Esophagus muscularis mucosa (tissue), 4 donors: ENCODE measurements around the gene FBXL7. TPM values are rescaled to one million over a fixed set of nuclear protein-coding genes. Genes with fewer than 3 reads are reported as not detected.

ENCODE experiments used
- DNase-seq: peaks from one replicate; pipeline ENCODE4 v3.0.0-alpha.2; 2017; ENCODE audit errors: extremely low spot score
- H3K27ac ChIP-seq, 4 donors: fragments of 200-600 bp; sonication (generic); replicated peaks in 1 of 4; 1 replicate in 3 of 4; 2 replicates in 1 of 4; pipeline ENCODE4 v1.5.1; 2016 to 2019; ENCODE audit warnings: mild to moderate bottlenecking in 1 of 4
- H3K27me3 ChIP-seq, 4 donors: fragments of 200-600 bp; sonication (generic); one replicate each; pipeline versions ENCODE4 v1.5.1 to v1.6.0; 2016 to 2019
- H3K36me3 ChIP-seq, 4 donors: fragments of 200-600 bp; sonication (generic); one replicate each; pipeline ENCODE4 v1.5.1; 2016 to 2019
- H3K4me1 ChIP-seq, 4 donors: fragments of 200-600 bp; sonication (generic); one replicate each; pipeline ENCODE4 v1.5.1; 2016 to 2019
- H3K4me3 ChIP-seq, 4 donors: fragments of 200-600 bp; sonication (generic); 1 replicate in 2 of 4; 2 replicates in 2 of 4; pipeline ENCODE4 v1.5.1; 2016 to 2019; ENCODE audit warnings: mild to moderate bottlenecking in 4 of 4, moderate library complexity in 1 of 4
- H3K9me3 ChIP-seq, 4 donors: fragments of 200-600 bp; sonication (generic); 1 replicate in 3 of 4; 2 replicates in 1 of 4; pipeline ENCODE4 v1.5.1; 2016 to 2019
- CTCF ChIP-seq, 3 experiments: fragments of 200-600 bp in 2 of 3; fragments of 450-650 bp in 1 of 3; sonication (generic) in 2 of 3; IDR thresholded peaks; one replicate each; pipeline ENCODE4 v1.5.1; 2017 to 2019; ENCODE audit warnings: antibody characterized with exemption in 3 of 3, mild to moderate bottlenecking in 2 of 3, moderate library complexity in 1 of 3
- EP300 ChIP-seq: sonication (generic); formaldehyde crosslinking; IDR thresholded peaks from one replicate; pipeline ENCODE4 v1.6.1; 2017; ENCODE audit warnings: antibody characterized with exemption
- POLR2A ChIP-seq: fragments of 450-650 bp; IDR thresholded peaks from one replicate; pipeline ENCODE4 v1.6.1; 2017; ENCODE audit warnings: antibody characterized with exemption, moderate library complexity, mild to moderate bottlenecking, low read depth
- POLR2AphosphoS5 ChIP-seq, 2 donors: sonication (generic); formaldehyde crosslinking; IDR thresholded peaks; one replicate each; pipeline ENCODE4 v1.6.1; 2017; ENCODE audit warnings: antibody characterized with exemption in 2 of 2
- WGBS: methylation state at CpG from one replicate; pipeline ENCODE4 v1.1.5; 2018; 5-methylcytosine and 5-hydroxymethylcytosine counted together
- intact Hi-C: fragments of 100-400 bp; cut with DNase I; formaldehyde crosslinking; loops from one replicate; pipeline ENCODE4 v1.15.1; 2023
- total RNA-seq, 4 donors: library from RNA; depleted of rRNA; stranded (reverse); fragments of >200 nt; gene quantifications; one replicate each; pipeline versions ENCODE4 v1.1.0 to v1.2.1, GENCODE V29; 2016

Gene FBXL7
- total RNA-seq, 4 donors from 2014 or later, result 25.7 to 37.7 (median 27.6) TPM

DNA sequence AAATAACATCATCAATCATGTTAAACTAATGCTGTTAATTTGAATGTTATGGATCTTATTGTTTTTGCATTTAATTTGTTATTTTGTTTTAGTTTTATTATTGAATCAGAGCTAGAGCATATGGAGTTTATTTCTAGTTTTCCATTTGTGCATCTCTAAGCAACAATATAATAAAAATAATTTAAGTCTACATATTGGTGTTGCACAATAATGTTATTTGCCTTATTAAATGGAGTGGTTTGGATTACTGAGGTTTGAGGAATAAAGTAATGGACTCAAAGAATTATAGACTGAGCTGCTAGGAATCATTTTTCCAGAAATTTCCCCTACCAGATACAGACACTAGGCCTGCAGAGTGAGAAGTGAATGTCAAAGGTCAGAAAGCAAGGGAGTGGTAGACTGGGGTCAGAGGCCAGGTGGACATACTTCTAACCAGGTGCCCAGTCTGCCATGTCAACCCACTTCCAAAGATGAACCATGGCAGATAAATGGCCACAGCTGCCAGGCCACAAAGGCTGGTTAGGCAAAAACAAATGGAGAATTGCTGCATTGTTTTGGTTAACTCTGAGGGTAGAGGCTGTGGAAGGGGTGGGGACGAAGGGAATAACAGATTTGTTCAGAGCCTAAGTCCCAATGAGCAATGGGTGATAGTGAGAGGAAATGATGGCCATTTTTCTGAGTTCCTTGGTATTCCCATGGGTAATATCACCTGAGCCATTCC is 113.1 kb downstream of the FBXL7 start:
- Histone ChIP-seq H3K4me3 (no peak overlapping the region), H3K4me1 (peaks cover 0 to 28% (median 11%) of the 10 kb centered on the region in 4 donors), H3K36me3 (no peaks in the 10 kb centered on the region), H3K27me3 (no peaks in the 10 kb centered on the region), H3K27ac (no peak overlapping the region), H3K9me3 (no peaks in the 10 kb centered on the region)
- TF ChIP-seq CTCF (IDR thresholded peaks at IDR 0.05) (no peak), POLR2A (no peak), POLR2AphosphoS5 (IDR thresholded peaks at IDR 0.05) (no peak), EP300 (no peak)
- DNase-seq, result no peak
- intact Hi-C loops, result no loop called here
- 88% methylated on average over 1 of the region's 1 CpG for WGBS

DNA sequence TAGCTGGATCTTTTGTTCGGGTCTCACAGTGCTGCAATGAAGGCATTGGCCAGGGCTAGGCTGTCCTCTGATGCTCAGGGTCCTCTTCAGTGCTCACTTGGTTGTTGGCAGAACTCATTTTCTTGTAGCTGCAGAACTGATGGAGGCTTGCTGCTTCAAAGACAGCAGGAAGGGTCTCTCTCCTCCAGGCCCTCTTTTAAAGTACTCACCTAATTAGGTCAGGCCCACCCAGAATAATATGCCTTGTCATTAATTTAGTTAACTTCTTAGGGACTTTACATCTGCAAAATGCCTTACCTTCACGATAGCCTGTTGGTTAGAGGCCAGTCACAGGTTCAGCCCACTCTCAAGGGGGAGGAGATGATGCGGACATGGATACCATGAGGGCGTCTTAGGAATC is 114.7 kb downstream of the FBXL7 start:
- 96% methylated on average over 4 of the region's 4 CpGs for WGBS

DNA sequence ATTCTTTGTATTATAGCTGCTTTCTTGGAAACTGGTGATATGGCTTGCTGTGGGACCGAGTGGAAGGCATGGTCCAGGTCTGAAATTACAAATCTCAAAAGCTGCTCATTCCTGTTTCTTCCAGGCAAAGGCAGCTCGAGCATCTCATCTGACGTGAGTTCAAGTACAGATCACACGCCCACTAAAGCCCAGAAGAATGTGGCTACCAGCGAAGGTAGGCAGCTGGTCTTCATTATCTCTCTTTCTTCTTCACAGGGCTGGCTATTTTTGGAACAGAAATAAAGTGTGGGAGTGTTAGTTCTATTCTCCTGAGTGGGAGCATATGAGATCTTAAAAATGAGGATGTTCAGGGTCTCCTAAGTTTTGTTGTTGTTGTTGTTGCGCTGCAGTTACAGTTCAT is 115.9 kb downstream of the FBXL7 start:
- Histone ChIP-seq H3K27ac (no peak overlapping the region), H3K27me3 (no peaks in the 10 kb centered on the region), H3K9me3 (no peaks in the 10 kb centered on the region), H3K4me1 (peaks cover under 1 to 33% (median 14%) of the 10 kb centered on the region in 4 donors), H3K36me3 (no peaks in the 10 kb centered on the region), H3K4me3 (no peak overlapping the region)
- TF ChIP-seq EP300 (no peak), CTCF (IDR thresholded peaks at IDR 0.05) (no peak), POLR2A (no peak), POLR2AphosphoS5 (IDR thresholded peaks at IDR 0.05) (no peak)
- 77% methylated on average over 6 of the region's 6 CpGs for WGBS
- DNase-seq, result no peak
- intact Hi-C loops, result no loop called here

More for the DNA sequence above, 114.7 kb downstream of the FBXL7 start:
- intact Hi-C loops, result no loop called here
- Histone ChIP-seq H3K4me1 (peaks cover 0 to 28% (median 11%) of the 10 kb centered on the region in 4 donors), H3K36me3 (no peaks in the 10 kb centered on the region), H3K27me3 (no peaks in the 10 kb centered on the region), H3K9me3 (no peaks in the 10 kb centered on the region), H3K4me3 (no peak overlapping the region), H3K27ac (no peak overlapping the region)
- no peak for DNase-seq
- no peak for TF ChIP-seq EP300
- no peak for TF ChIP-seq CTCF (IDR thresholded peaks at IDR 0.05)
- no peak for TF ChIP-seq POLR2AphosphoS5 (IDR thresholded peaks at IDR 0.05)
- TF ChIP-seq POLR2A, result no peak

DNA sequence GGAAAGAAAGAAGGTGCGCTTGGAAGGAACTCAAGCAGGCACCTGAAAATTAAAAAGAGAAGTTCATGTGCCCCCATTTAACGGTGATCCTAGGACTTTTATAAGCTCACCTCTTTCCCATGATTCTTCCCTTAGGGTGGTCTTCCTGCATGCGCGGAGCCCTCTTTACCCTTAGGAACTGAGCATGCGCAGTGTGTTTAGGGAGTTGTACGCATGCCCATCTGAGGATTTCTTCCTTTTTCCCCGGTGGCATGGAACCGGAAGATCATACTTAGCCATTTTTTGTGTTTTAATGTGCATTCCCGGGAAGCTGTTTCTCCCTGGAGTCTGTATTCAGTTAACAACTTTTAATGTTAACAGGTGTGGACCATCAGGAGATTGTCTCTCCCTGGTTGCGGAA is 119.0 kb downstream of the FBXL7 start:
- no peaks in the 10 kb centered on the region for H3K9me3 ChIP-seq
- no peaks in the 10 kb centered on the region for H3K36me3 ChIP-seq
- intact Hi-C loops, result no loop called here
- no peak overlapping the region for H3K4me3 ChIP-seq
- H3K4me1 ChIP-seq, result peaks cover 3 to 13% (median 10%) of the 10 kb centered on the region in 4 donors
- H3K27ac ChIP-seq, result no peak overlapping the region
- no peak for DNase-seq
- no peaks in the 10 kb centered on the region for H3K27me3 ChIP-seq
- 96% methylated on average over 10 of the region's 10 CpGs for WGBS
- no peak for TF ChIP-seq POLR2A
- no peak for TF ChIP-seq CTCF (IDR thresholded peaks at IDR 0.05)
- no peak for TF ChIP-seq EP300
- TF ChIP-seq POLR2AphosphoS5 (IDR thresholded peaks at IDR 0.05), result no peak

- Histone ChIP-seq H3K4me1 (peaks cover 7 to 22% (median 17%) of the 10 kb centered on the region in 4 donors), H3K27me3 (no peaks in the 10 kb centered on the region), H3K9me3 (no peaks in the 10 kb centered on the region), H3K36me3 (no peaks in the 10 kb centered on the region), H3K4me3 (no peak overlapping the region), H3K27ac (no peak overlapping the region)
- WGBS, result 86% methylated on average over 11 of the region's 11 CpGs
- DNase-seq, result no peak
- TF ChIP-seq POLR2AphosphoS5 (IDR thresholded peaks at IDR 0.05) (peak in 1 of 2 donors; percentile 14), POLR2A (no peak)
- intact Hi-C loops, result no loop called here
Observed at GRCh38 chr5:15620501-15620900, 120.5 kb downstream of the FBXL7 start.
